Adrenal gland (tissue), 5 donors: ENCODE data around the gene FLYWCH1.
"Not testable (repeated sequence)": the region's sequence is repeated elsewhere in the genome, so short reads cannot be mapped to it uniquely, and the experiment has no call there.

Source experiments
- POLR2A ChIP-seq, 2 donors: fragments of 450-650 bp; IDR thresholded peaks; one replicate each; pipeline ENCODE4 v1.6.1; 2017; ENCODE audit warnings: antibody characterized with exemption in 2 of 2, mild to moderate bottlenecking in 2 of 2, moderate library complexity in 1 of 2
- TF ChIP-seq, protein P1 (sequence below), 6 experiments: fragments of 450-650 bp in 4 of 6; fragments of 200-600 bp in 2 of 6; sonication (generic) in 1 of 6; IDR thresholded peaks; 1 replicate in 5 of 6; 2 replicates in 1 of 6; pipeline versions ENCODE4 v1.5.1 to v1.8.0; 2016 to 2021; ENCODE audit warnings: antibody characterized with exemption in 6 of 6, mild to moderate bottlenecking in 2 of 6, moderate library complexity in 1 of 6
- donor health status: DM: no; HTN: no; CAD: no.

DNA sequence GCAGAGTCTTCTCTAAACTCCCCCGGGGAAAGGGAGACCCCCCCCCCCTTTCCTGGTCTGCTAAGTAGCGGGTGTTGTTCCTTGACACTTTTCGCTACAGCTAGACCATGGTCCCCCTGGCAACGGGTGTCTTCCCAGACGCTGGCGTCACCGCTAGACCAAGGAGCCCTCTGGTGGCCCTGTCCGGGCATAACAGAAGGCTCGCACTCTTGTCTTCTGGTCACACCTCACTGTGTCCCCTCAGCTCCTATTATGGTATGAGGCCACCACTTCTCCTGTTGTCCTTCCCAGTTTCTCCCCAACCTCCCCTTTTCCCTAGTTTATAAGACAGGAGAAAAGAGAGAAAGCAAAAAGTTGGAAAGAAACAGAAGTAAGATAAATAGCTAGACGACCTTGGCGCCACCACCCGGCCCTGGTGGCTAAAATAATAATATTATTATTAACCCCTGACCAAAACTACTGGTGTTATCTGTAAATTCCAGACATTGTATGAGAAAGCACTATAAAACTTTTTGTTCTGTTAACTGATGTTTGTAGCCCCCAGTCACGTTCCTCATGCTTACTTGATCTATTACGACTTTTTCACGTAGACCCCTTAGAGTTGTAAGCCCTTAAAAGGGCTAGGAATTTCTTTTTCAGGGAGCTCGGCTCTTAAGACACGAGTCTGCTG, 4.5 kb upstream of the FLYWCH1 start:
- TF ChIP-seq POLR2A (IDR thresholded peaks at IDR 0.05), result not testable (repeated sequence)
- TF ChIP-seq, protein P1, sequence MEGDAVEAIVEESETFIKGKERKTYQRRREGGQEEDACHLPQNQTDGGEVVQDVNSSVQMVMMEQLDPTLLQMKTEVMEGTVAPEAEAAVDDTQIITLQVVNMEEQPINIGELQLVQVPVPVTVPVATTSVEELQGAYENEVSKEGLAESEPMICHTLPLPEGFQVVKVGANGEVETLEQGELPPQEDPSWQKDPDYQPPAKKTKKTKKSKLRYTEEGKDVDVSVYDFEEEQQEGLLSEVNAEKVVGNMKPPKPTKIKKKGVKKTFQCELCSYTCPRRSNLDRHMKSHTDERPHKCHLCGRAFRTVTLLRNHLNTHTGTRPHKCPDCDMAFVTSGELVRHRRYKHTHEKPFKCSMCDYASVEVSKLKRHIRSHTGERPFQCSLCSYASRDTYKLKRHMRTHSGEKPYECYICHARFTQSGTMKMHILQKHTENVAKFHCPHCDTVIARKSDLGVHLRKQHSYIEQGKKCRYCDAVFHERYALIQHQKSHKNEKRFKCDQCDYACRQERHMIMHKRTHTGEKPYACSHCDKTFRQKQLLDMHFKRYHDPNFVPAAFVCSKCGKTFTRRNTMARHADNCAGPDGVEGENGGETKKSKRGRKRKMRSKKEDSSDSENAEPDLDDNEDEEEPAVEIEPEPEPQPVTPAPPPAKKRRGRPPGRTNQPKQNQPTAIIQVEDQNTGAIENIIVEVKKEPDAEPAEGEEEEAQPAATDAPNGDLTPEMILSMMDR (IDR thresholded peaks at IDR 0.05), result peak; percentile 38 to 92 (median 76)
